GM19468 (cell line): ENCODE results near the gene IFITM1.

ENCODE experiments used
- ATAC-seq: cut with Tn5 transposase; IDR thresholded peaks from one replicate; pipeline ENCODE4 v1.9.1; 2021; ENCODE audit warnings: mild to moderate bottlenecking, moderate library complexity, moderate number of reproducible peaks; ENCODE audit not compliant: unreplicated experiment; ENCODE audit errors: extremely low read depth

The IFITM1 gene

DNA sequence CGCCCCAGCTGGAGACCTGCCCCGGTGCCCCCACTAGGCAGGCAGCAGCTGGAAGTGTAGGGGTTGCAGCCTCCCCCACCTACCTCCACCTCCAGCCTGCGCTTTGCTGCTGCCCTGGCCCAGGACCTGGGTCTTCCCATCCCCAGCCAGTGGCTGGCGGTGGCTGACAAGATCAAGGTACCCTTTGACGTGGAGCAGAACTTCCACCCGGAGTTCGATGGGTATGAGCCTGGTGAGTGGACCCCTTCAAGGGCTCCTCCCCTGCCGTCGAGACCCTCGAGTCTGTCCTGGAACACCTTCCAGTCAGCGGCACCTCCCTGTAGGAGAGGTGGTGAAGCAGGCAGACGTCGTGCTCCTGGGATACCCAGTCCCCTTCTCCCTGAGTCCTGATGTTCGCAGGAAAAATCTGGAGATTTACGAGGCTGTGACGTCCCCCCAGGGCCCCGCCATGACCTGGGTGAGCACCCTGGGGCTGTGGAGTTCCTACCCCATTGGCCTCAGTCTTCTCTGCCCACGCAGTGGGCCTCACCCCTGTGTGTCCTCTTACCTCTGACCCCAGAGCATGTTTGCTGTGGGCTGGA lies 20.5 kb upstream of the IFITM1 start:
- no peak for ATAC-seq

DNA sequence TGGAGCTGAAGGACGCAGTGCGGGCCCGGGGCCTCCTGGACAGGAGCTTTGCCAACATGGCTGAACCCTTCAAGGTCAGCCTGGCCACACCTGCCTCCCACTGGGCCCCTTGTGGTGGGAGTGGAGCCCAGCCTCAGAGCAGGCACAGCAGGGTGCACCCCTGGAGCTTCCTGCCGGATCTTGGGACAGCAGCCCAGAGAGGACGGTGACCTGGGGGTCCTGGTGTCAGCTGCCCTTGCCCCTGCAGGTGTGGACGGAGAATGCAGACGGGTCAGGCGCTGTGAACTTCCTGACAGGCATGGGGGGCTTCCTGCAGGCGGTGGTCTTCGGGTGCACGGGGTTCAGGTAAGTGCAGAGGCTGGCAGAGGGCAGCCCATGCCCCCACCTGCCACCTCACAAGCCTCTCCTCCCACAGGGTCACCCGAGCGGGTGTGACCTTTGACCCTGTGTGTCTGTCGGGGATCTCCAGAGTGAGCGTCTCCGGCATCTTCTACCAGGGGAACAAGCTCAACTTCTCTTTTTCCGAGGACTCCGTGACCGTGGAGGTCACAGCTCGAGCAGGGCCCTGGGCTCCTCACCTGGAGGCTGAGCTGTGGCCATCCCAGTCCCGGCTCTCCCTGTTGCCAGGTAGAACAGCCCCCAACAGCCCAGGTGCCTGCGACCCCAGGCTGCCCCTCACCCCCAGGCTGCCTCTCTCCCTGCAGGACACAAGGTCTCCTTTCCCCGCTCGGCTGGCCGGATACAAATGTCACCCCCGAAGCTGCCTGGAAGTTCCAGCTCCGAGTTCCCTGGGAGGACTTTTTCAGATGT lies 19.8 kb upstream of the IFITM1 start:
- no peak for ATAC-seq

DNA sequence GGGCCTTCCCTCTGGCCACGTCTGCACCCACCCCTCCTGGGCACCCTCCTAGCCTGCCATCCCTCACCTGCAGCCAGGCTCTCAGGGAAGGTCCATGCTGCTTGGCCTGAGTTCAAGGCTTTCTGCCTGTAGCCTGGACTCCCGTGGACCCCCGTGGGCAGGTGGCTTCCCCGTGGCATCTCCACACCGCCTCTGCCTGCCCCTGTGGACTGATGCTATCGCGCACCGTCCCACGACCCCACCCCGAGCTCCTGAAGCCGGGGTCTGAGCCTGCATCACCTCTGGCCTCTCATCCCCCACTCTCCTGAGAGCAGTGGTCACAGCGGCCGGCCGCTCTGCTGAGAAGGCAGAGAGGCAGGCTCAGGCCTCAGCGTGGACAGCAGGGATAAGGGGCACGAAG lies 19.1 kb upstream of the IFITM1 start:
- ATAC-seq = no peak

DNA sequence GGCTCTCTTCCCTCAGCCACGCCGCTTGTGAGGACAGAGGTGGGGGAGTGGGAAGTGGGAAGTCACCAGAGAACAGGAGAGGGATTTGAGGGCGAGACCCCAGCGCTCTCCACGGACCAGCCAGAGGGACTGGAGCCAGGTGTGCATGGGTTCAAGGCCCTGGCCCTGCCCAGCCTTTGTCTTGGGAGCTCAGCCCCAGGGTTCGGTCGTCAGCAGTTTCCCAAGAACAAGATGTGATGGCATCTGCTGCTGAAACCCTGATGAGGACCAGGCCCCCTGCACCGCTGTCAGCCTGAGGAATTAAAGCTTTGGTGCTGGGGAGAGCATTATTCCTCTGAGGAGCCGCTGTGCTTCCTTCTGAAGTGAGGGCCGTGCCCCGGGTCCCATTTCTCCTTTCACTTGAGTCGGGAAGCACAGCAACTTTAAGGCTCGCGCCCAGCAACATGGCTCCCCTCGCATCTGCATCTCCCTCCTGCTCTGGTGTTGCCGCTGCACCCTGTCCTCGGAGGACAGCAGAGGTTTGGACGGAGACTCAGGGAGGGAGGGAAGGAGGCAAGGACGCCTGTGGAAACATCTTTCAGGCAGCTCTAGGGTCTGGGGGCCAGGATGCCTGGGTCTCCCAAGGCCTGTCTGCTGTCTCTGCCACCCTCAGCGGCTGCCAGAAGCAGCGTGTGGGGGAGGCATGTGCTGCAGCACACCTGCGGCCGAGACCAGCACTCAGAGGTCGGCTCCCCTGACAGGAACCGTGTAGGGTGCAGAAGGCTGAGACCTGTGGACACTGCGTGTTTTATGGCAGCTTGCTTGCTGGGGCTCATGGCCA lies 18.3 kb upstream of the IFITM1 start:
- no peak for ATAC-seq

DNA sequence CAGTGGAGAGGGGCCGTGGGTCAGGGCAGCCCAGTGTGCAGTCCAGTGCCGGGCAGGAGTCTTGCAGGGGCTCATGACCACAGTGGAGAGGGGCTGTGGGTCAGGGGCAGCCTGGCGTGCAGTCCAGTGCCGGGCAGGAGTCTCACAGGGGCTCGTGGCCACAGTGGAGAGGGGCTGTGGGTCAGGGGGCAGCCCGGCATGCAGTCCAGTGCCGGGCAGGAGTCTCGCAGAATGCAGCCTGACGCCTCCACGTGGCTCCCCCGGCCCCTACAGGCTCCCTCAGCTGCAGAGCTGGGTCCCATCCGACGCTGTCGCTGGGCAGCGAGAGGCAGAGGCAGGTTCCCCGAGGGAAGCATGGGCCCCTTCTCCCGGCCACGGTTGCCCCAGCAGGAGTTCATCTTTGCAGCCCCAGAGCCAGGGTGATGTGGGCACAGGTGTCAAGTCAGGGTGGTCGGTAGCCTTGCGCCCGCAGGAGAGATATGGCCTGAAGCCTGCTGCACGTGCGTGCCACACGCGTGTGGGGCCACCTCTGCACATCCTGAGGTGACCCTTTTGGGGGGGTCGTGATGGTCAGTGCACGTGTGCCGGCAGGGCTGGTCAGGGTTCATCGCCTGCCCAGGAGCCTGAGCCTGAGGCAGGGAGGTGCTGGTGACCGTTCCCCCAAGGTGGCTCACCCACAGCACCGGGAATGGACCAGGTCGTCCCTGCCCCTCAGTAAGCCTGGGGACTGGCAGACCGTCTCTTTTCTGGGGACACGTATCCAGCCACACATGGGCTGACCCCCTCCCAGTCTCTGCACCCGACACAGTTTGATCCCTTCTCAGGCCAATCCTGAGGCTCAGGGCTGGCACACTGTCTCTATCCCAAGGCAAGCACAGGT lies 17.4 kb upstream of the IFITM1 start:
- no peak for ATAC-seq

DNA sequence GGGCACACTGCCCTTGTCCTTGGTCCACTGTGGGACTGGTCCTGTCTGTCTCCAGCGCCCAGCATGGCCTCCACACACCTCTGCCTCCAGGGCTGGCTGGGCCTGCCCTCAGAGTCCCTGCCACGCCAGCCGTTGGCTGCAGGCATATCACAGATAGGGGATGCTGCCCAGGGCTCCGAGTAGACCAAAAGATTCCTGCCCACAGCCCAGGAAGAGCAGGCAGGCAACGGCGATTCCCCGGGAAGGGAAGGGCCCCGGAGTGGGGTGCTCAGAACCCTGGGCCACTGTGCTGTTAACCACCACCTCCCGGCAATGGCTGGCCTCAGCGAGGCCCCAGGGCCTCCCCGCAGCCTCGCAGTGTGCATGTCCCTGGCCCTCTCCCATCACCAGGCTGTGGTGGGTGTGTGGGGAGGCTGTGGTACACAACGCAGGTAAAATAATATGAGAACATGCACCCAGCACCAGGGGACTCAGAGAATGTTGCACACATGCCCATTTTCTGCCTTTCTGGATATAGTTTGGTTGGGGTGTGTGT lies 16.7 kb upstream of the IFITM1 start:
- no peak for ATAC-seq

DNA sequence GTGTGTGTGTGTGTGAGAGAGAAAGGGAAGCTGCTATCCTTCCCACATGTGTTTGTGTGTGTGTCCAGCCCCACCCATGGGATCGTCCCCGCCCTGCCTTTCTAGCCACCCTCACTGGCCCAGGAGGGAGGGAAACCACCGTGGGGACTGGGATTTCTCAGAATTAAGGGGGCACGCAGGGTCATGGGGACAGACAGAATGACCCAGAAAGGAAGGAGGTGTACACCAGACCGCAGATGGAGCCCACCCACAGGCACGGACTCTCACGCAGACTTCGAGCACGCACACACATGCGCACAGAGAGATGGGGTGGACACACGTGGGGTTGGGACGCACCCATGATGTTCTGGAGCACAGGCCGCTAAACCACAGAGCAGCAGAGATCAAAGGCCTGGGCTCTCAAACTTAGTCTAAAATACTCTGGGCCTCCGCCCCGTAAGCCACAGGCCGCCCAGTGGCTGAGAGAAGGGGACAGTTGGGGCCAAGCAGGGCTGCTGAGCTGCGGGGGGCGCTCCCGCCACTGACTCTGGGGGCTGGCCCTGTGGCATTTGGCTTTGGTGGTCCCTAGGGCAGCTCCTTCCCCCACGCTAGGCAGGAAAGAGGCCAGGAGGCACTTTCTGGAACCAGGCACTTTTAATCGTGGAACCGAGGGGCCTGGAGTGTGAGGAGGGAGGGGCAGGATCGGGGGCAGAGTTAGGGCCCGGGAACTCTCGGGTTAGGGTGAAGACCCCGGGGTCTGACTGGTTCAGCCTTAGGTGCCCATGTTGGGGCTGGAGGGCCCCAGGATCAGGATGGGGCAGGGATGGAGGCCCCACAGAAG lies 16.0 kb upstream of the IFITM1 start:
- ATAC-seq = no peak

DNA sequence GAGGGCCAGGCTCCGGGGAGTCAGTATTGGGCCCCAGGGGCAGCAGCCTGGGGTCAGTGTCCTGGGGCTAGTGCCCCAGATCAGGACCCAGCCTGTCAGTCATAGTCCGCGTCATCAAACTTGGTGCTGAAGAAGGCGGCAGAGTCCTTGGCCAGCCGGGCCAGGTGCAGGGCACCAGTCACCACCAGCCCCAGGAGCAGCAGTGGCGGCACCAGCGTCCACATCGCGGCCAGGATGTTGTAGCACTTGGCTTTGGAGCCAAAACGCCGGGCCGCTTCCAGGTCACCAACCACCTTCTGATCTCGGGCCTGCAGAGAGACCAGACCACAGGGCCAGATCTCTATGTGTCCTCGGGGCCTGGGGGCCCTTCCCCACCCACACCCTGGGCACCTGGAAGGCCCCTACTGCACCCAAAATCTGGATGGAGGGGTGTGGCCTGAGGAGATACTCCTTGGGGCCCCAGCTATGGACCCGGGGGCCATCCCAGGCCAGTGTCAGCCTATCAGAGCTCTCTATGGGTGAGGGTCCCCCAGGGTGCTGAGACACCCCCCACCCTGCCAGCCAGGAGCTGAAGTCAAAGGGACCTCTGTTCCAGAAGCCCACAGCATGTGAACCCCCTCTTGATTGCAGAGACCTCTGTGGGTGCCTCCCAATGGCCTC lies 15.3 kb upstream of the IFITM1 start:
- no peak for ATAC-seq

DNA sequence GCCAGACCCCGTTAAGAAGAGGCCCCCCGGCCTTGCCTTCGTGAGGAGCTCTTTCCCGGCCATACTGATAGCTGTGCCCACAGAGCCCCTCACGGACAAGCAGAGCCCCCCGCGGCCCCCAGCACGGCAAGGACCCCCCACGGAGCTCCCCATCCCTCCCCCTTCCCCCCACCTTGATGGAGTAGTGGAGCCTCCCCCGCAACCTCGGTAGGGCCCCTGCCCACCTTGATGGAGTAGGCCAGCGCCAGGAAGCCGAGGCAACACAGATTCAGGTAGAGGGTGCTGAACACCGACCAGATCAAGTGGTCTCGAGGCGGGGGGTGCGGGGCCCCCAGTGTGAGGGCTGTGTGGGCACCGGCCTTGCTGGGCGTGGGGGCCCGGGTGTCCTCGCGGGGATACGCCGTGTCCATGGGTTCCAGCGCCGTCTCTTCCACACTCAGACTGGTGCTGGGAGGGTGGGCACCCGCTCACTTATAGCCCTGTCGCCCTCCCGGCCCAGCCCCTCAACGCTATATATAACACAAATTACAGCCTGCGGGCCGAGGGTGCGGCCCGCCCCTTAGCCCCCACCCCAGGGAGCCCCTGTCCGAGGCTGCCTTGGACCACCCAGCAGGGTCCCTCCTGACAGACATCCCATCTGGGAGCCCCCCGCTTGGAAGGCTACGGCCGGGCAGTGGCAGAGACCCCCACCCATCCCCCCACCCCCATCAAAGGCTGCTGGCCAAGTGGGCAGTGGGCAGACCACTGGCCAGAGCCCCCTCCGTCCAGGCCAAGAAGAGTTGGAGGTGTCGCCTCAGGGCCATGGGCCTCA lies 14.6 kb upstream of the IFITM1 start, which contains the start of gene IFITM5:
TSS of gene IFITM5 (minus strand) at position 446 of the 811 bp plus-strand sequence. CDS start at position 410, 36 bp downstream.
- no peak for ATAC-seq

DNA sequence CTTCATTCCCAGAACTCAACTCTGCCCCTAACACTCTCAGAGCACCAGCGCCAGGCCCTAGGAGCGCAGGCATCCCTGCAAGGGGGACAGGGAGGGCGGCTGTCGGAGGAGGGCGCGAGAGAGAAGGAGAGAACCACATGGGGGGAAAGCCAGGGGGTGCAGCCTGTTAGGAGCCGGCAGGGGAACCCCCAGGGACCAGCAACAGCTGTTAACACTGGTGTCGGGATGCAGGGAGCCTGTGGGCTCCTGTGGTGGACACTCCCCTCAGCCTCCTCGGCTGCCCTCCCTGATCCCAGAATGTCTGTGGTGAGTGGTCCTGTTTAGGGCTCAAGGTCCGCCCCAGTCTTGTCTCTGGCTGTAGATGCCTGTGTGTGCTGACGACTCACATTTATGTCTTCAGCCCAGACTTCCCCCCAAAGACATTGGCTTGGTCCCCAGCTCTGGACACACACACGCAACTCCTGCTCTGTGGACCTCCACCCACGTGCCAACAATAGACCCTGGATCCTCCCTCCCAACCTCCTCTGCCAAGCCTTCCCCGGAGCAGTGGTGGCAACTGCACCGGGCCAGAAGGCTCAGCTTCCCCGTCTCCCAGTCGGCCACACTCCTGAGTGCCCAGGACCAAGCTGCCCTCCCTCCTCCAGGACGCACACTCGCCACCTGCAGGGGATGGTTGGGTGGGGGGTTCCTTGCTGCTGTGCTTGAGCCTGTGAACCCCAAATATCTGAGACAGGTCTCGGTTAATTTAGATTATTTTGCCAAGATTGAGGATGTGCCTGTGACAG lies 13.7 kb upstream of the IFITM1 start:
- no peak for ATAC-seq

DNA sequence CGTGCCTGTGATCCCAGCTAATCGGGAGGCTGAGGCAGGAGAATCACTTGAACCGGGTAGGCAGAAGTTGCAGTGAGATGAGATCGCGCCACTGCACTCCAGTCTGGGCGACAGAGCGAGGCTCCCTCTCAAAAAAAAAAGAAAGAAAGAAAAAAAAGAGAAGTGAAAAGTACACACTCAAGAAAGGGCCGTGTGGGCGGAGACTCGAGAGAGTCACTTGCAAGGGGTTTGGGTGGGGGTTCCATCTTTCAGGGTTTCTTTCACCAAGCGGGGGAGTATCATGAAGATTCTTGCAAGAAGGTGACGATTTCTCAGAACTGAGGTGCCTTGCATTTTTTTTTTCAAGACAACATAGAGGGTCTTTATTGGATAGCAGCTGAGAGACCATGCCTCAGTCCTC lies 10.5 kb upstream of the IFITM1 start:
- ATAC-seq = no peak

DNA sequence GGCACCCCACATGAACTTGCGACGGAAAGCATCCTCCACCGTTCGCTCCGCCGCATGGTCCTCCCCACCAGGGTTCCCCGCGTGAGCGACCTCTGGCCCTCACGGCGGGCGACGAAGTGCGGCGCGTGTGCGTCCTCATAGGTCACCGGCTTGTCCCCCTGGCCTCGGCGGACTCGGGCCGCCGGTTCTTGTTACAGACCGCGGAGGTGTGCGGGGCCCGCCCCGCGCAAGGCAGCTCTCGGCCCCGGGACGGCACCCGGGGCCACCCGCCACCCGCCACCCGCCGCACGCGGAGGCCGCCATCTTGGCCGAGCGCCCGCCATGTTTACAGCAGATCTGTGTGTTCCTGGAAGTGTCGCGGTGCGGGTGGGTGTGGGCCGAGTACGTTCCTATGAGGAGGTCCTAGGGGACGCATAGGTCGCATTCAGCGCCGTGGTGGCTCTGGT lies 9.8 kb upstream of the IFITM1 start:
- ATAC-seq = no peak

DNA sequence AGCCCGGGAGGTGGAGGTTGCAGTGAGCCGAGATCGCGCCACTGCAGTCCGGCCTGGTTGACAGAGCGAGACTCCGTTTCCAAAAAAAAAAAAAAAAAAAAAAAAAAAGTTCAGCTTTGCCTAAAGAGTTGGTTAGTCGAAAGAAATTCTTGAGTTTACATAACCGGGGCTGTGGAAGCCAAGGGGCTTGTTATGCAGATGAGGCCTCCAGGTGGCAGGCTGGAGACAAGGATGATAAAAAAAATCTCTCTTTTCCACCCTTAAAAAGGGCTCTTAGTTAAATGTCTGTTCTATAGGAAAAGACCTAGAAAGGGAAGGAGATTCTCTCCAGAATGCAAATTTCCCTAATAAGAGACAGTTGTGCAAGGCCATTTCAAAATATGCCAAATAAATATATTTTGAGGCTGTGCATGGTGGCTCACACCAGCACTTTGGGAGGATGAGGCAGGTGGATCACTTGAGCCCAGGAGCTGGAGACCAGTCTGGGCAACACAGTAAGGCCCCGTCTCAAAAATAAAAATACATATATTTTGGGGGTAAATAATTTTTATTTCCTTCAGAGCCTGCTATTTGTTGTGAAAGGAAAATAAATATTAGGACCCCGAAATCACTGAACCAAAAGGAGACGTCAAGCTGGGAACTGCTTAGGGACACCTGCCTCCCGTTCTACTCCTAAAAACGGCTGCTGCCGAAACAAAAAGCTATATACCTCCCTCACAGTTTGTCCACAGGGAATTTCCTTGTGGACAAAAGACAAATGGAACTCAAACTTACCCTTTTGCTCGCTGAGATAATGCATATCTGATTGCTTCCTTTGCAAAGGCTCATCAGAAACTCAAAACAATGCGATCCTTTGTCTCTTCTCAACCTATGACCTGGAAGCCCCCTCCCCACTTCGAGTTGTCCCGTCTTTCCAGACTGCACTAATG lies 8.7 kb upstream of the IFITM1 start:
- ATAC-seq = no peak

DNA sequence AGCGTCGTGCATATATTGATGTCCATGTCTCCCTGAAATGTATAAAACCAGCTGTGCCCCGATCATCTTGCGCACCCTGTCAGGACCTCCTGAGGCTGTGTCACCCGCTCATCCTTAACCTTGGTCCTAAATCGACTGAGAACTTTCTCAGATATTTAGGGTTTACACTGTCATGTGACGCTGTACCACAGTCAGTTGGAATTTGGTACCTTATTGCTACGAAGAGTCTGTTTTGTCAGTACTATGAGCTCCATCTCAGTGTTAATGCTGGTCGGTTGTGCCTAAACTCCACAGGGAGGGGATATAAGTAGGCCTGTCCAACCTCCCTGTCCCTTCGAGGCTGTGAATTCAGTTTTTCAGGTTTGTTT lies 8.0 kb upstream of the IFITM1 start:
- no peak for ATAC-seq

DNA sequence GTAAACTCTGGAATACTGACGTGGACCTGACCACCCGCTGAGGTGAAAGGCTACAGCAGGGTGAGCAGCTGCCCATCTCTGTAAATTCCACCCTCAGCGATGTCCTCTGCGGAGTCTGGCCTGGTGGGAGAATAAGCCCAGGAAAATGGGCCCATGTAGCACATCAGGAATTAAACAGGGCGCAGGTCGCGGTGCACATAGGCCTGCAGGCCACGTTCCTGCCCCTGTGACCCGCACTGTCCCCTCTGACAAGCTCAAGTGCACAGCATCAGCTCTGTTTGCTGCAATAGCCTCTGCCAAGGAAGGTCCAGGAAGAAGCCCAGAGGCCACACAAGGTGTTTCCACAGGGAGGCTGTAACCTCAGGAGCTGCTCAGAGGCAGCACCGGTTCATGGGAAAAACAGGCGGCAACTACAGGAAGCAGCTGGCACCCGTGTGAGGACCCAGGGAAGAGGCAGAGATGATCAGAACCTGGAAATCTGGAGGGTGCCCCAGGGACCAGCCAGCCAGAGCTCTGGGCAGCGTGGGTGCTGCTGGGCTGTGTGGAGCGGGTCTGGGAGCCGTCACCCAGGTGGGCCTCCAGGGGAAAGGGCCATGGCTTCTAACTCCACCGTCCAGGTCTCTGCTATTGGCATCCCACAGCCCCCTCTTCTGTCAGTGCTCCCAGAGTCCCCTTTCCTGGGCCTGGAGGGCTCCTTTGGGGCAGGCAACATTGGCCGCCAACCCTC lies 7.0 kb upstream of the IFITM1 start:
- no peak for ATAC-seq
